ENCODE results near the gene MIGA2. TPM values are rescaled to one million over a fixed set of nuclear protein-coding genes. Genes with fewer than 3 reads are reported as not detected.

The MIGA2 gene
- total and polyA plus RNA-seq, 2 of the 8 experiments (the other 6 are each of a cell fraction or from before 2014, with no cell fraction given), result 24.6 to 39.0 TPM

DNA sequence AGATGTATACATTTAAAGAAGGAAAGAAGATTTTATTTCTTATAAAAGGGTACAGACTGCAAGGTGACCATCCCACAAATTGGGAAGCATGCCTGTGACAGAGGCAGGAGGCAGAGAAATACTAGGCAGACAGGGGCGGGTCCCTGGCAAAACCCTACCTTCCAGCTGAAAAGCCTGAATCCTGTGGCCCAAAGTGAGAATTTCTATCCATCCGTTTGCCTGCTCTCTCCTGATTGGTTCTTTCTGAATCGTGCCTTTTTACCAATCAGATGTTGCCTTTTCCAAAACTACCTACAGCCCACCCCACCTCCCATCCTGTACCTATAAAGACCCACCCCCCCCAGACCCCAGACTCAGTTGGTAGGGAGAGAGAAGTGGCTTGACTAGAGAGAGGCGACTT is 4.9 kb upstream of the MIGA2 start (continued):
- TF ChIP-seq, protein P1, sequence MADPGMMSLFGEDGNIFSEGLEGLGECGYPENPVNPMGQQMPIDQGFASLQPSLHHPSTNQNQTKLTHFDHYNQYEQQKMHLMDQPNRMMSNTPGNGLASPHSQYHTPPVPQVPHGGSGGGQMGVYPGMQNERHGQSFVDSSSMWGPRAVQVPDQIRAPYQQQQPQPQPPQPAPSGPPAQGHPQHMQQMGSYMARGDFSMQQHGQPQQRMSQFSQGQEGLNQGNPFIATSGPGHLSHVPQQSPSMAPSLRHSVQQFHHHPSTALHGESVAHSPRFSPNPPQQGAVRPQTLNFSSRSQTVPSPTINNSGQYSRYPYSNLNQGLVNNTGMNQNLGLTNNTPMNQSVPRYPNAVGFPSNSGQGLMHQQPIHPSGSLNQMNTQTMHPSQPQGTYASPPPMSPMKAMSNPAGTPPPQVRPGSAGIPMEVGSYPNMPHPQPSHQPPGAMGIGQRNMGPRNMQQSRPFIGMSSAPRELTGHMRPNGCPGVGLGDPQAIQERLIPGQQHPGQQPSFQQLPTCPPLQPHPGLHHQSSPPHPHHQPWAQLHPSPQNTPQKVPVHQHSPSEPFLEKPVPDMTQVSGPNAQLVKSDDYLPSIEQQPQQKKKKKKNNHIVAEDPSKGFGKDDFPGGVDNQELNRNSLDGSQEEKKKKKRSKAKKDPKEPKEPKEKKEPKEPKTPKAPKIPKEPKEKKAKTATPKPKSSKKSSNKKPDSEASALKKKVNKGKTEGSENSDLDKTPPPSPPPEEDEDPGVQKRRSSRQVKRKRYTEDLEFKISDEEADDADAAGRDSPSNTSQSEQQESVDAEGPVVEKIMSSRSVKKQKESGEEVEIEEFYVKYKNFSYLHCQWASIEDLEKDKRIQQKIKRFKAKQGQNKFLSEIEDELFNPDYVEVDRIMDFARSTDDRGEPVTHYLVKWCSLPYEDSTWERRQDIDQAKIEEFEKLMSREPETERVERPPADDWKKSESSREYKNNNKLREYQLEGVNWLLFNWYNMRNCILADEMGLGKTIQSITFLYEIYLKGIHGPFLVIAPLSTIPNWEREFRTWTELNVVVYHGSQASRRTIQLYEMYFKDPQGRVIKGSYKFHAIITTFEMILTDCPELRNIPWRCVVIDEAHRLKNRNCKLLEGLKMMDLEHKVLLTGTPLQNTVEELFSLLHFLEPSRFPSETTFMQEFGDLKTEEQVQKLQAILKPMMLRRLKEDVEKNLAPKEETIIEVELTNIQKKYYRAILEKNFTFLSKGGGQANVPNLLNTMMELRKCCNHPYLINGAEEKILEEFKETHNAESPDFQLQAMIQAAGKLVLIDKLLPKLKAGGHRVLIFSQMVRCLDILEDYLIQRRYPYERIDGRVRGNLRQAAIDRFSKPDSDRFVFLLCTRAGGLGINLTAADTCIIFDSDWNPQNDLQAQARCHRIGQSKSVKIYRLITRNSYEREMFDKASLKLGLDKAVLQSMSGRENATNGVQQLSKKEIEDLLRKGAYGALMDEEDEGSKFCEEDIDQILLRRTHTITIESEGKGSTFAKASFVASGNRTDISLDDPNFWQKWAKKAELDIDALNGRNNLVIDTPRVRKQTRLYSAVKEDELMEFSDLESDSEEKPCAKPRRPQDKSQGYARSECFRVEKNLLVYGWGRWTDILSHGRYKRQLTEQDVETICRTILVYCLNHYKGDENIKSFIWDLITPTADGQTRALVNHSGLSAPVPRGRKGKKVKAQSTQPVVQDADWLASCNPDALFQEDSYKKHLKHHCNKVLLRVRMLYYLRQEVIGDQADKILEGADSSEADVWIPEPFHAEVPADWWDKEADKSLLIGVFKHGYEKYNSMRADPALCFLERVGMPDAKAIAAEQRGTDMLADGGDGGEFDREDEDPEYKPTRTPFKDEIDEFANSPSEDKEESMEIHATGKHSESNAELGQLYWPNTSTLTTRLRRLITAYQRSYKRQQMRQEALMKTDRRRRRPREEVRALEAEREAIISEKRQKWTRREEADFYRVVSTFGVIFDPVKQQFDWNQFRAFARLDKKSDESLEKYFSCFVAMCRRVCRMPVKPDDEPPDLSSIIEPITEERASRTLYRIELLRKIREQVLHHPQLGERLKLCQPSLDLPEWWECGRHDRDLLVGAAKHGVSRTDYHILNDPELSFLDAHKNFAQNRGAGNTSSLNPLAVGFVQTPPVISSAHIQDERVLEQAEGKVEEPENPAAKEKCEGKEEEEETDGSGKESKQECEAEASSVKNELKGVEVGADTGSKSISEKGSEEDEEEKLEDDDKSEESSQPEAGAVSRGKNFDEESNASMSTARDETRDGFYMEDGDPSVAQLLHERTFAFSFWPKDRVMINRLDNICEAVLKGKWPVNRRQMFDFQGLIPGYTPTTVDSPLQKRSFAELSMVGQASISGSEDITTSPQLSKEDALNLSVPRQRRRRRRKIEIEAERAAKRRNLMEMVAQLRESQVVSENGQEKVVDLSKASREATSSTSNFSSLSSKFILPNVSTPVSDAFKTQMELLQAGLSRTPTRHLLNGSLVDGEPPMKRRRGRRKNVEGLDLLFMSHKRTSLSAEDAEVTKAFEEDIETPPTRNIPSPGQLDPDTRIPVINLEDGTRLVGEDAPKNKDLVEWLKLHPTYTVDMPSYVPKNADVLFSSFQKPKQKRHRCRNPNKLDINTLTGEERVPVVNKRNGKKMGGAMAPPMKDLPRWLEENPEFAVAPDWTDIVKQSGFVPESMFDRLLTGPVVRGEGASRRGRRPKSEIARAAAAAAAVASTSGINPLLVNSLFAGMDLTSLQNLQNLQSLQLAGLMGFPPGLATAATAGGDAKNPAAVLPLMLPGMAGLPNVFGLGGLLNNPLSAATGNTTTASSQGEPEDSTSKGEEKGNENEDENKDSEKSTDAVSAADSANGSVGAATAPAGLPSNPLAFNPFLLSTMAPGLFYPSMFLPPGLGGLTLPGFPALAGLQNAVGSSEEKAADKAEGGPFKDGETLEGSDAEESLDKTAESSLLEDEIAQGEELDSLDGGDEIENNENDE (IDR thresholded peaks at IDR 0.05; ENCODE audit: insufficient replicate concordance, low read length), result no peak
- no peak for TF ChIP-seq CHD1 (IDR thresholded peaks at IDR 0.05; ENCODE audit: low read depth, low read length)
- TF ChIP-seq, protein P2, sequence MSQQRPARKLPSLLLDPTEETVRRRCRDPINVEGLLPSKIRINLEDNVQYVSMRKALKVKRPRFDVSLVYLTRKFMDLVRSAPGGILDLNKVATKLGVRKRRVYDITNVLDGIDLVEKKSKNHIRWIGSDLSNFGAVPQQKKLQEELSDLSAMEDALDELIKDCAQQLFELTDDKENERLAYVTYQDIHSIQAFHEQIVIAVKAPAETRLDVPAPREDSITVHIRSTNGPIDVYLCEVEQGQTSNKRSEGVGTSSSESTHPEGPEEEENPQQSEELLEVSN (IDR thresholded peaks at IDR 0.05), result no peak
- TF ChIP-seq CBX5 (IDR thresholded peaks at IDR 0.05; ENCODE audit: low read depth, low read length), result no peak
- TF ChIP-seq KDM1A (IDR thresholded peaks at IDR 0.05; ENCODE audit: borderline replicate concordance, low read length), result no peak
- no peak for TF ChIP-seq JUND (IDR thresholded peaks at IDR 0.05; ENCODE audit: low read length)

Data from H1 (cell line).